ENCODE results near the gene CIAO3.

CIAO3 gene

DNA sequence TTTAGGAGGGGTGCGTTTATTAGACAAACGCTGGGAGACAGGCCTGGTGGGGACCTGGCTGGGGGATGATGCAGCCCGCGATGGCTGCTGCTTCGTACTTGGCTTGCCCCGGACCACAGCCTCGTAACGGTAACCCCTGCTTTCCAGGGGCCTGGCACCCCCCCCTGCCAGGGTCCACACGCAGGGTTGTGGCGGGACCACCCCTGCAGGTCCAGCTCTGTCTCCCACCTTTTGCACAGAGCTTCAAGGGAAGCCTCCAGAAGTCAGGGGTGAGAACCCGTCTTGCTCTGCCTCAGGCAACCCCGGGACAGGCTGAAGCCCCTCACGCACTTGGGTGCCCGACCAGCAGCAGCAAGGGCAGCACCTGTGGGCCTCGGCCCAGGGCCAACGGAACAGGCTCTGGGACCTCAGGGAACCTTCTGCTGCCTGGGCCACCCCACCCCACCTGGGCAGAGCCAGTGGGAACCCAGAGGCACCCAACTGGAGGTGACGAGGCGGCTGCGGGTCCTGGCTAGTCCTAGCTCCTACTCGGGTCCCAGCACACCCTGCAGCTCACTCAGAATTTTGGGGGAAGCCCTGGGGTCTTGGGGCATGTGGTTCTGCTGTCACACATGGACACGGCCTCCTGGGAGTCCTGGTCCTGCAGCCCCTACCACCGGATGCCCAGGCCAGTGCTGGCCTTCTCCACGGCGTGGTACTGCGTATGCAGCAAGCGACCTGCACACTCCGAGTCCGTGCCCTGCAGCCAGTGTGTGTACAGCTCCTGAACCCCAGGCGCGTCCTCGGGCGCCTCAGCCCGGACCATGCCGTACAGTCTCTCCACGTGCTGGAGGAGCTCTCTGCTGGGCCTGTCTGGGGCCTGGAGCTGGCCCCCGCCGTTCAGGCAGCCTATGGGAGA, 10.8 kb downstream of the CIAO3 start:
- no peak for DNase-seq
- TF ChIP-seq POLR2A (IDR thresholded peaks at IDR 0.05; ENCODE audit: low read length), result peak; percentile 25
- TF ChIP-seq GATA1 (IDR thresholded peaks at IDR 0.05; ENCODE audit: low read depth, low read length), result no peak

DNA sequence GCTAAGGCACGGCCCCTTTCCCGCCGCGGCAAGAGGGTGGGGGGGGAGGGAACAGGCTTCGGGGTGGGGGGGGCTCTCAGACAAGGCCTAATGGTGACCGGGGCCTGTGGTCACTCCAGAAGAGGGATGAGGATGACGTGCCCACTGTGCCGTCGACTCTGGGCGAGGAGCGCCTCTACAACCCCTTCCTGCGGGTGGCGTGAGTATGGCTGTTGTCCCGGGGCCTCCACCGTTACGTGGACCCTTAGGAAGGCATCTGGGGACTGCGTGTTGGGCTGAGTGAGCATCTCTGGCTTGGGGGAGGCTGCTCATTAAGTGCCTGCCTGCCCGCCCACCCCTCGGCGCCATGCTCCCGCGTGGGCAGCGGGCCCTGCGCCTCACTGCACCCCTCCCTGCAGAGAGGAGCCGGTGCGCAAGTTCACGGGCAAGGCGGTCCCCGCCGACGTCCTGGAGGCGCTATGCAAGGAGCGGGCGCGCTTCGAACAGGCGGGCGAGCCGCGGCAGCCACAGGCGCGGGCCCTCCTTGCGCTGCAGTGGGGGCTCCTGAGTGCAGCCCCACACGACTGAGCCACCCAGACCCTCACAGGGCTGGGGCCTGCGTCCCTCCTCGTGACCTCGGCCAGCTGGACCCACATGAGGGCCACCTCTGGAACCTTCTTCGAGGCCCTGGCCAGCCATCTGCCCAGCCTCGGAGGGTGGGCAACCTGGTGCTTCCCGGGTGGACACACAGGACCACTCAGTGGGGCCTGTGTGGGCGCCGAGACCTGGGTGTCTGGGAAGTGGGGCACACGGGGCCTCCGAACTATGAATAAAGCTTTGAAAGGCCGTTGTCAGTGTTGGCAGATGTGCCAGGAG, 11.7 kb downstream of the CIAO3 start:
- no peak for DNase-seq

DNA sequence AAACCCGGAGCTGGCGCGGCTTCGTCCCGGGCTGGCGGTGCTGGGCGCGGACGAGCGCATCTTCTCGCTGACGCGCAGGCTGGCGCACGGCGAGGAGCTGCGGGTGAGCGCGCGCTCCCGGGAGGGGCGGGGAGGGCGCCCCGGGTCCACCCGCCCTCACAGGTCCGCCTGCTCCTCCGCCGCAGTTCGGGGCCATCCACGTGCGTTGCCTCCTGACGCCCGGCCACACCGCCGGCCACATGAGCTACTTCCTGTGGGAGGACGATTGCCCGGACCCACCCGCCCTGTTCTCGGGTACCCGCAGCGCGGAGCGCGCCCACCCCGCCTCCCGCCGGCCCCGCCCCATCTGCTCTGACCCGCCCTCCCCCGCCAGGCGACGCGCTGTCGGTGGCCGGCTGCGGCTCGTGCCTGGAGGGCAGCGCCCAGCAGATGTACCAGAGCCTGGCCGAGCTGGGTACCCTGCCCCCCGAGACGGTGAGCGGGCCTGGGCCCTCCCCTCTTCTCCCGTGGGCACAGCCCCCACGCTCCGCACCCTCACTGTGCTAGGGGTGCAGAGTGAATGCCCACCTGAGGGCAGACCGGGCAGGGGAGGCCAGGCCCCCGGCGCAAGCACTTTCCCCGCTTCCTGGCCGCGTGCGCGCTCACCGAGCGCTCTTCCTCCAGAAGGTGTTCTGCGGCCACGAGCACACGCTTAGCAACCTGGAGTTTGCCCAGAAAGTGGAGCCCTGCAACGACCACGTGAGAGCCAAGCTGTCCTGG, 12.5 kb downstream of the CIAO3 start:
- peak; percentile 80 to 85 for DNase-seq

More for the DNA sequence above, 11.7 kb downstream of the CIAO3 start:
- TF ChIP-seq POLR2A (IDR thresholded peaks at IDR 0.05; ENCODE audit: low read length), result no peak
- no peak for TF ChIP-seq GATA1 (IDR thresholded peaks at IDR 0.05; ENCODE audit: low read depth, low read length)

DNA sequence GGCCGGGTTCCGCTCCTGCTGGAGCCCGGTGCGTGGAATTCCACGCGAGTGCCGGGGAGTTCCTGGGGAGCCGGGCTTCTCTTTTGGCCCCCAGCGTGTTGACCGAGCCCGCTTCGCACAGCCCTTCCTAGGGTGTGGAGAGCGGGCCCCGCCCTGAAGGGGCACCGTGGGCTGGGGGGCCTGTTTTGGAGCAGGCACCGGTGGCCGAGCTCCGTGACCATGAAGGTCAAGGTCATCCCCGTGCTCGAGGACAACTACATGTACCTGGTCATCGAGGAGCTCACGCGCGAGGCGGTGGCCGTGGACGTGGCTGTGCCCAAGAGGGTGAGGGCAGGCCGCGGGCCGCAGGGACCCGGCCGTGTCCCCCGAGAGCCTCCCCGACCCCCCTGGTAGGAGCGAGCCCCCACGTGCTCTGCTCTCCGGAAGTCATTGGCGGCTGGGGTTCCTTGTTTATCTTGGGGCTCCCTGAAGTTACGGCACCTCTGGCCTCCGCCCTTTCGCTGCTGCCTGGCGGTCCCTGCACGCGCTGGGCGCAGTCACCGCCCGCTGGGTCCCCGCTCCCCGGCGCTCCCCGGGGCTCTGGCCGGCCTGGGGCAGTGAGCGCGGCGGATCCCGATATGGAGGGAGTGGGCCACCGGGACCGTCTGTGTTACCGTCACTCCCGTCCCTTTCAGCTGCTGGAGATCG, 13.4 kb downstream of the CIAO3 start:
- peak; percentile 69 to 77 for DNase-seq
- no peak for TF ChIP-seq GATA1 (IDR thresholded peaks at IDR 0.05; ENCODE audit: low read depth, low read length)
- TF ChIP-seq POLR2A (IDR thresholded peaks at IDR 0.05; ENCODE audit: low read length), result no peak

More for the DNA sequence above, 12.5 kb downstream of the CIAO3 start:
- no peak for TF ChIP-seq POLR2A (IDR thresholded peaks at IDR 0.05; ENCODE audit: low read length)
- no peak for TF ChIP-seq GATA1 (IDR thresholded peaks at IDR 0.05; ENCODE audit: low read depth, low read length)

DNA sequence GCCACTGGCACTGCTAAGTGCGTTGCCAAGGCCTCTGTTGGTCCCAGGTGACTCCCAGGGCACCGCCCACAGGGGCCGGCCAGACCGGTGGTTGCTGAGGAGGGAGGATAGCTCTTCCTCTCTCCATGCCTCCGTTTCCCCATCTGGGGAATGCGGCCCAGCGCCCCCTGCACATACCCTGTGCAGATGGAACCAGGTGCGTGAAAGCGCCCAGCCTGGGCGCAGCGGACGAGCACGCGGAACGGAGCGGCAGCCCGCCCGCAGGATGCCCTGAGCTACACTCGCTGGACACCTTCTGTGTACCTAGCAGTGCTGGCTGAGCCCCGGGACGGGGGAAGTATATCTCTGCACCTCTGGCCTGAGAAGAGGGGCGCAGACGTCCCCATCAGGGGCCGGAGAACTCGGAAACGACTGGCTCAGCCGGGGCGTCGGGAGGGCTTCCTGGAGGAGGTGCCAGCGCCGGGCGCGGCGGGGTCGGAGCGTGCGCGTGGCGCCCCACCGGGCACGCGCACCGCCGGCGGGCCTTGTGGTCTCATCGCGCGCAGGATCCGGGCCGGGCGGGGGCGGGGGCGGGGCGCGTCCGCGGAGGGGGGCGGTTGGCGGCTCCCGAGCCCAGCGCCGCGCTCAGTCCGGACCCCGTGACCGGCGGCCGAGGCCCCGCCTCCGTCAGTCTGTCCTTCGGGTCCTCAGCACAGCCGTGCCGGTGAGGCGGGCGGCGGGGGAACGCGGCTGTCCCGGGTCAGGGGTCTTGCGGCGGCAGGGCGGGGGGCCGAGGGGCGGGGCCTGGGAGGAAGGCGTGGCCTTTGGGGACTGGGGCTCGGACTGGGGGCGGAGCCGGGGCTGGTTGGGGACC, 14.1 kb downstream of the CIAO3 start, which contains the start of the genes CCDC78 and HAGHL:
Gene CCDC78, minus strand, starts transcription at position 6 of the 853 bp plus-strand sequence. CDS start 76 bp downstream, outside the sequence.
Gene HAGHL, plus strand, starts transcription at position 669 of the 853 bp plus-strand sequence. CDS start 404 bp downstream, outside the sequence.
- peak; percentile 74 to 75 for DNase-seq
- TF ChIP-seq POLR2A (IDR thresholded peaks at IDR 0.05; ENCODE audit: low read length) (no peak), GATA1 (IDR thresholded peaks at IDR 0.05; ENCODE audit: low read depth, low read length) (no peak)

DNA sequence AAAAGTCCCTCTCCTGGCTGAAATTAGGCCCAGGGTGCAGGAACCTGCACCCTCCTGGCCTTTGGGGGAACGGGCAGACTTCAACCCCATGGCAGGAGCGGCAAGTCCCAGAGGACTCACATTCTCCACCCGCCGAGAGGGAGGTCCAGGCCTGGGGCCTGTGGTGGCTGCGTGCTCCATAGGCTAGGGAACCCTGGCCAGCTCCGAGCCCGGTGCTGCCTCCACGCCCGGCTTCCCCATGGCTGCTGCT, 14.7 kb downstream of the CIAO3 start:
- DNase-seq, result no peak
- TF ChIP-seq GATA1 (IDR thresholded peaks at IDR 0.05; ENCODE audit: low read depth, low read length) (no peak), POLR2A (IDR thresholded peaks at IDR 0.05; ENCODE audit: low read length) (no peak)

DNA sequence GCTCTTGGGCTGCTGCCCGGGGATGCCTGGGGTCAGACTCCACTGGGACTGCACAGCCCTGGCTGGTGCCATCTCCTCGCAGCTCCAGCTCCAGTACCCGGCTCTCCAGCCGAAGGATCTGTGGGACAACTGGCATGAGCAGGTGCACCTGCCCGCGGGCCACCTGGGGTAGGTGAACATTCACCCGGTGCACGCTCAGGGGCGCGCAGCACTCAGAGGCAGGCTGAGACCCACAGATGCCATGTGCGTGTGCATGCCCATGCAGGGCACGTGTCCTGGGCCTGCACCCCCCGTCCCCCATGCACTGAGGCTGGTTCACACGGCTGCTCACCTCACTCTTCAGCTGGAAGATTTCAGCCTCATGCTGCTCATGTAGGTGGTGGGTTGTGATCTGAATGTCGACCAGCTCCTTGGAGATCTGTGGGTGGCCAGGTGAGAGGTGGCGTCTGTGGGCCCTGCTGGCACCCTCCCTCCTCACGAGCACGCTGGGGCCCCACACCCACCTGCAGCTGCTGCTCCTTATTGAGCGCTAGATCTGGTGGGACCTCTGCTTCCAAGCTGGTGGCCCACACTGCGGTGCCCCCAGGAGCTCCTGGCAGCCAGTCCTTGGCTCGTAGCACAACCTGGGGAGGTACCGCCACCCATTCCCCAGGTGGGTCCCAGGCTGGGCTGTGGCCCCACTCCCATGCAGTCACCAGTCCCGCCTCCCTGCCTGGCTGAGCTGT, 15.2 kb downstream of the CIAO3 start:
- no peak for DNase-seq
- TF ChIP-seq POLR2A (IDR thresholded peaks at IDR 0.05; ENCODE audit: low read length) (no peak), GATA1 (IDR thresholded peaks at IDR 0.05; ENCODE audit: low read depth, low read length) (no peak)

DNA sequence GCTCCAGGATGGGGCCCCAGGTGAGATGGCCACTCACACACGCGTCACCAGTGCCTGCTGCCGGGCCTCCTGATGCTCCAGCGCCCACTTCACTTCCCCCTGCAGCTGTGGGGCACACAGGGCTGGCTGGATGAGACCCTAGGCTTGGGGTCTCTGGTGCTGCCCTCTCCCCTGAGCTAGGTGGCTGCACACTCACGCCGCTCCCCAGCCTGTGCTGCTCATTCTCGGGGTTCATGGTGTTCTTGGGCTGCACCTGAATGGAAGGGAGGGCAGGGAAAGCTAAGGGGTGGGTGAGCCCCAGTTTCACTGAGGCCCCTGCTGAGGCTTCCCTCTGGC, 15.8 kb downstream of the CIAO3 start:
- TF ChIP-seq GATA1 (IDR thresholded peaks at IDR 0.05; ENCODE audit: low read depth, low read length) (no peak), POLR2A (IDR thresholded peaks at IDR 0.05; ENCODE audit: low read length) (no peak)
- DNase-seq, result no peak

DNA sequence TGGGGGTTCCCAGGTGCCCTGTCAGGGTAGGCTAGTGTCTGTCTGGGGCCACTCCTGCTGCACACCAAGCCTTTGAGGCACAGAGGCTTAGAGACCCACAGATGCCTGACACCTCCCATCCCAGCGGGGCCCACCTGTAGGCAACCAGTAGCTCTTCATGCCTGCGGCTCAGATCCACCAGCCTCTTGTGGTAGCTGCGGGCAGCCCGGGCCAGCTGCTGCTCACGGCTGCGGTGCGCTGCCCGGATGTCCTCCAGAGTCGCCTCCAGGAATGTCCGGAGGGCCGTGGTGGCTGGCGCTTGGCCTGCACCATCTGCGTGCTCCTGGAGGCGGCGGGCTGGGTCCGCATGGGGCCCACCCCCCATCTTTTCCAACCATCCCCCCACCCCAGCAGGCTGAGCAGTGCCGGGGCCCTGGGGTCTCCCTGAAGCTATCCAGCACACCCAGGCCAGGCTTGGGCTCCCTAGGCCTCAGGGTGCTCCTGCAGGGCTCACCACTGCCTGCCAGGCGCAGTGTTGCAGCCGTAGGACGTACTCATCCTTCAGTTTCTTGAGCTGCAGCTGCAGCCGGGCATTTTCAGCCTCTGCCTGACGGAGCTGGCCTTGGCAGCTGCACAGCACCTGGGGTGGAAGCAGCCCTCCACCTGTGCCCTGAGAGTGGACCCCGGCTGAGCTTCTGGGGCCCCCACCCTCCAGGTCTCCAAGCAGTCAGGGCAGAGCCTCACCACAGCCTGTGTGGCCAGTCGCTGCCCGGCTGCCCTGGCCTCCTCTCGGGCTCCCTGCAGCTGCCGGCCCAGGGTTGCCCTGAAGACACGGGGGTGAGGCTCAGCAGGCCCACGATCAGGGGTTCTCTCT, 16.4 kb downstream of the CIAO3 start:
- TF ChIP-seq GATA1 (IDR thresholded peaks at IDR 0.05; ENCODE audit: low read depth, low read length) (no peak), POLR2A (IDR thresholded peaks at IDR 0.05; ENCODE audit: low read length) (no peak)
- DNase-seq, result no peak

DNA sequence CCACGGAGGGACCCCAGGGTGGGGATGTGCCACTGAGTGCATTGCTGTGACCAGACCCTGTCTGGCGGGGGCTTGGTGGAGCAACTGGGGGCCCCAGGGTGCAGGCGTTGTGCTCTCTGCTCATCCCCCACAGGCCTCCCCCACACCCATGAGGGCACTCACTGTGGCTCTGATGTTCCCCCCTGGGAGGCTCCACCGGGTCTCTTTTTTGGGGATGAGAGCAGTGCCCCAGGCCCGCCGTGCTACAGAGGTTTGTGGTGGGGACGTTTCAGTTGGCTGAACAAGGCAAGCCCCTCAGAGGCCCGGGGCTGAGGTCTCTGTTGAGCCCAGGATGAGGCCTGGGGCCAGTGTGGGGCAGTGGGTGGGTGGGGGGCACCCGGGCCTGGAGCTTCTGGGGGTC, 17.1 kb downstream of the CIAO3 start:
- TF ChIP-seq POLR2A (IDR thresholded peaks at IDR 0.05; ENCODE audit: low read length) (no peak), GATA1 (IDR thresholded peaks at IDR 0.05; ENCODE audit: low read depth, low read length) (no peak)
- no peak for DNase-seq
